ENCODE data around the gene SSR1.
"Not testable (repeated sequence)": the region's sequence is repeated elsewhere in the genome, so short reads cannot be mapped to it uniquely, and the experiment has no call there.

SSR1 gene

DNA sequence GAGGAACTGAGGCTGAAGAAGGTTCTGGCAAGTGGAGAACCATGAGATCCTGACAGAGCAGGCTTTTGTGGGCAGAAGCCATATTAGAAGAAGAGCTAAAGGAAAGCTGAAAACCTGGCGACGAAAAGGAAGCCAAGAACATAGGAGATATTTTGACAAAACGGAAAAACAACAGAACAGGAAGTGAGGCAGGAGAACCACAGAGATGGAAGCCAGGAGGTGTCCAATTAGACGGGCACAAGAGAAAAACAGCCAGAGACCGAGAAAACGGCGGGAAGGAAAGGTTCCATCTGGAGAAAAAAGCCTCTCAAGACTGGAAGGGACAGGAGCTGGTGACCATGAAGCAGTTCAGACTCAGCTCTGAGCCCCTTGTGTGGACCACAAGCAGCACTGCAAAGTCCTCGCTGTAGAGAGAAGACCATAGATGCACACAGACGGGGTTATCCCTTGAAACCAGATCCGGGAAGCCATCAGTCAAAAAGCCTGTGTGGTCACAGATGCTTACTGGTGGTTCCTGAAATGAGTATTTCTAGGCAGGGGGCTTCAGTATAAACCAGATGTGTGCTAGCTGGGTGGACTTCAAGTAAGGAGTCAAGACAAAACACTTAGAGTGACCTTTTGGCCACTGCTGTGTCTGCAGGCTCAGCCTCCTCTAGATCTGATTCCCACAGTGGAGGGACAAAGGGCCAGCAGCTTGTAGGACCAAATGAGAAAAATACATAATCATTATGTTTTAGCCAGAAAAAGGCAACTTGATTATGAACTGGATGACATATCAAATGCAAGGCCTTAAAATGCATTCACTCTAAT is 30.7 kb downstream of the SSR1 start:
- no peak for DNase-seq (ENCODE audit: low read depth in 2 of 2)

DNA sequence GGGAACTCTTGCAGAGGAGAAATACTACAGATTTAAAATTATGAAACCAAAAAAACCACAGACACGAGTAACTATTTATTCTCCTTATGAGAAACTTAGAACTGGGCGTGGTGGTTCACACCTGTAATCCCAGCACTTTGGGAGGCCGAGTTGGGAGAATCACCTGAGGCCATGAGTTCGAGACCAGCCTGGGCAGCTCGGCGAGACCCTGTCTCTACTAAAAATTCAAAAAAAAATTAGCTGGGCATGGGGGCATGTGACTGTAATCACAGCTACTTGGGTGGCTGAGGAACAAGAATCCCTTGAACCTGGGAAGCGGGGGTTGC is 36.8 kb downstream of the SSR1 start:
- no peak for DNase-seq (ENCODE audit: low read depth in 2 of 2)

GRCh38 chr6:7274525-7274924 is 38.5 kb downstream of the SSR1 start:
- DNase-seq (ENCODE audit: low read depth in 2 of 2): not testable (repeated sequence)

DNA sequence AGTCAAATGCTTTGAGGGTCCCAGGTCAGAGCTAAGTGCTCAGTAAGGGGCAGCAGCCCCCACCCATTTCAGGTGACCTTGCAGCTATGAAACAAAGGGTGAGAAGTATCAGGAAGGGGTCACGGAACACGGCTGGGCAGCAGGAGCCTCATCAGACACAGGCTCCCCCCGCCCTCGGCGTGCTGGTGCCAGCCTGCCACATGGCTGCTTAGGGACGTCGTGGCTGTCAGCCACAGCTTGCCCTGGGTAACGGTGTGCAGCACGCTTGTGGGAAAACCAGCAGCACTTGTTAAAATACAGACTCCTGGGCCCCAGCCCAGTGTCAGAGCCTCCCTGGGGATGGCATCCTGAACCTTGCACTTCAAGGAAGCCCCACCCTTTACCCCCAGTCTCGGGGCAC is 39.3 kb downstream of the SSR1 start:
- no peak for DNase-seq (ENCODE audit: low read depth in 2 of 2)

GRCh38 chr6:7271205-7271534 is 41.8 kb downstream of the SSR1 start:
- no peak for DNase-seq (ENCODE audit: low read depth in 2 of 2)

DNA sequence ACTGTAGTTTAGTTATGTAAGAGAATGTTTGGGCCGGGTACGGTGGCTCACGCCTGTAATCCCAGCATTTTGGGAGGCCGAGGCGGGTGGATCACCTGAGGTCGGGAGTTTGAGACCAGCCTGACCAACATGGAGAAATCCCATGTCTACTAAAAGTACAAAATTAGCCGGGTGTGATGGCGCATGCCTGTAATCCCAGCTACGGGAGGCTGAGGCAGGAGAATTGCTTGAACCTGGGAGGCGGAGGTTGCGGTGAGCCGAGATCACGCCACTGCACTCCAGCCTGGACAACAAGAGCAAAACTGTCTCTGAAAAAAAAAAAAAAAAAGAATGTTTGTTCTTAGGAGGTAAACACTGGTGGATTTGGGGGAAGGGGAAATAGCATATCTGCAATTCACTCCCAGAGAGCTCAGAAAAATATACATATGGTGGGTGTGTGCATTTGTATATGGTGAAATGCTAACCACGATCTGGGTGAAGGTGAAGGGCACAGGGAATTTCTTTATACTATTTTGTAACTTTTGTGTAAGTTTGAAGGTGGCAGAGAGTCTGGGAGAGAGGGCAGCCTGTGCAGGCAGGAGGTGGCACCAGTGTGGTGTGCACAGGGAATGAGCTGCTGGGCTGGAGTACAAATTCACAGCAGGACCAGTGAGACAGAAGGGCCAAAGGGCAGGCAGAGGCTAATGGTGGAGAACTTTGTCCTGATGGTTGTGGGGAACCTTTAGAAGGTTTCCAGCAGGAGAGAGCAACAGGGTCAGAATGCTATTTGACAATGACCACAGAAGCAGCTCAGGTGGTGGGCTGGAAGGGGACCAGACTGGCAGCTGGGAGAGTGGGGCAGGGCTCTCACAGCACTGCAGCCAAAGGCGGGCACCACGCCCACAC is 42.4 kb downstream of the SSR1 start:
- DNase-seq (ENCODE audit: low read depth in 2 of 2): no peak

GRCh38 chr6:7269816-7270215 is 43.2 kb downstream of the SSR1 start:
- no peak for DNase-seq (ENCODE audit: low read depth in 2 of 2)

- no peak for DNase-seq (ENCODE audit: low read depth in 2 of 2)
Observed at GRCh38 chr6:7268816-7269555, 44.0 kb downstream of the SSR1 start.

DNA sequence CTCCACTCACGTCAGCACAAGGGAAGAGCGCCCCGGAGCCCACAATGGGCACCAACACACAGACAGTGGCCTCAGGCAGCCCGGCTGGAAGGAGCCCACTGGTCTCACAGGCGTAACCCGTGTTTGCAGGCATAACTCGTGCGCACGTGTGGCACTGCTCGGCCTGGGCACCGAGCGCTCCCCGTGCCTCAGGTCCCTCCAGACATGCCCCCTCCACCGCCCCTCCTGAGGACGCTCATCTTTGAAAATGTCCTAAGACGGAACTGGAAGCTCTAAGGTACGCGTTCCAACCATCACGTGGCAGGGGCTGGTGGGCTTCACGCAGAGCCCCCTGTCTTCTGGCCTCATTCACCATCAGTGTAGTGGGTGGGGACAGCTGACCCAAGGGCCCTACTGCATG is 44.6 kb downstream of the SSR1 start:
- no peak for DNase-seq (ENCODE audit: low read depth in 2 of 2)

DNA sequence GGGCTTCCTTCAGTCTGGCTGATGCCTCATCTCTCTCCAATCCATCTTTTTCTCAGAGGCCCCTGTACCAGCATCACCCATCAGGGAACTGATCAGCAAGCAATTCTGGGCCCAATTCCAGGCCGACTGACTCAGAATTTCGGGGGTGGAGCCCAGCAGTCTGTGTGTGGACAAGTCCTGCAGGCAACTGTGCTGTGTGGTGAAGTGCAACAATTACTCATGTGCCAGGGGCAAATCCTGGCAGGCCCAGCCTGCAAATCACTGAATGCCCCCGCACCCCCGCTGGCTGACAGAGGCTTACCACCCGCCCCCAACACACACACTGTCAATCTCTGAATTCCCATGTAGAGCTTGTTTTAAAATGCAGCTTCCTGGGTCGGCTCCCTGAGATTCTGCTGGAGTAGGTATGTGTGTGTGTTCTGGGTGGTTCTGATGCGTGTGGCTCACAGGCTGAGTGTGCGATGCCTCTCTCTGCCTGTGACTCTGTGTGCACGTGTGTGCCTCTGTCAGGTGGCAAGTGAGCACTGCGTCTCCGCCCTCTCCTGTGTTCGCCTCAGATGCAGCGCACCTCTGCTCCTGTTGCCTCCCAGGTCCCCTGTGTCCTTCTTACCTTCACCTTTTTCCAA is 45.4 kb downstream of the SSR1 start:
- DNase-seq (ENCODE audit: low read depth in 2 of 2): no peak

DNA sequence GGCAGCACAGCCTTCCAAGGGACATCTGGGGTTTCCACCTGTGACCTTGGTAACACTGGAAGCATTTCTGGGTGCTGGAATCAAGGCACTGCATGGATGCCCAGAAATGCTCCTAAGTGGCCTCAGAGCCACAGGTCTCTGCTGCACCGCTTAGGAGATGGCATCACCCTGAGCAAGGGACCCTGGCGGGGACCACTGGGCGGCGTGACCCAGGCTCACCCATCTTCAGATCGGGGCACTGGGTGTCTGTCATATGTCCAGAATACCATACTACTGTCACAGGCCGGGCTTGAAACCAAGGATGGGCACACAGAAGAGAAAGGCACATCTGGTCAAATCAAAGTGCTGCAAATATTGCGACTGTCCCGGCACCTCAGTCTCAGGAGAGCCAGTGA is 45.9 kb downstream of the SSR1 start:
- no peak for DNase-seq (ENCODE audit: low read depth in 2 of 2)

DNA sequence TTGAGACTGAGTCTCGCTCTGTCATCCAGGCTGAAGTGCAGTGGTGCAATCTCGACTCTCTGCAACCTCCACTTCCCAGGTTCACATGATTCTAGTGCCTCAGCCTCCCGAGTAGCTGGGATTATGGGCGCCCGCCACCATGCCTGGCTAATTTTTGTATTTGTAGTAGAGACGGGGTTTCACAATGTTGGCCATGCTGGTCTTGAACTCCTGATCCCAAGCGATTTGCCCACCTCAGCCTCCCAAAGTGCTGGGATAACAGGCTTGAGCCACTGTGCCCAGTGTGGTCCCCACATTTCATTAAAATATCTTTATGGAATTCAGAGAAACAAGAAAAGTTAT is 47.6 kb downstream of the SSR1 start:
- DNase-seq (ENCODE audit: low read depth in 2 of 2): not testable (repeated sequence)

DNA sequence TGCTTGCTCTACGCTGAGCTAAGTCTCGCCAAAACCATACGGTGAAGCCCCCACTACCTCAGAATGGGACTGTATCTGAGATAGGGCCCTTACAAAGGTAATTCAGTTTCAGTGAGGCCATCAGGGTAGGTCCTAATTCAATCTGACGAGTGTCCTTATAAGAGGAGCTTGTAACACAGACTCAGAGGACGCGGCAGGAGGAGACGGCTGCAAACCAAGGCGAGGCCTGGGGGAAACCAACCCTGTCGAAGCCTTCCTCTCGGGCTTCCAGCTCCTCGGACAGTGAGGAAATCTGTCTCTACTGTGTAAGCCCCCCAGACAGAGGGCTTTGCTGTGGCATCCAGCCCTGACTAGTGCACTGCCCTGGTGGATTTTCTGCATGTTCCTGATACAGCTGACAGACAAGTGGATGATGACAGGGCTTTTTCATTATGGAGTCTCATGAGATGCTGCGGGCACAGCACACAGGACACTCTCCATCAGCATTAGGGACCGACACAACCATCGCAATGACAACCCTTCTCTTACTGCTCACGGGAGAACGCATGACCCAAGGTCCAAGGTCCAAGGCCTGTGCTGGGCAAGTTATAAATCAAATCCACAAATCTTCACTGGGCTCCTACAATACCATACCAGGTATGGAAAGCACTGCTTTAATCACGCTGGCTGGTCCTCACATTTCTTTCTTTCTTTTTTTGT is 48.2 kb downstream of the SSR1 start:
- DNase-seq (ENCODE audit: low read depth in 2 of 2): no peak

DNA sequence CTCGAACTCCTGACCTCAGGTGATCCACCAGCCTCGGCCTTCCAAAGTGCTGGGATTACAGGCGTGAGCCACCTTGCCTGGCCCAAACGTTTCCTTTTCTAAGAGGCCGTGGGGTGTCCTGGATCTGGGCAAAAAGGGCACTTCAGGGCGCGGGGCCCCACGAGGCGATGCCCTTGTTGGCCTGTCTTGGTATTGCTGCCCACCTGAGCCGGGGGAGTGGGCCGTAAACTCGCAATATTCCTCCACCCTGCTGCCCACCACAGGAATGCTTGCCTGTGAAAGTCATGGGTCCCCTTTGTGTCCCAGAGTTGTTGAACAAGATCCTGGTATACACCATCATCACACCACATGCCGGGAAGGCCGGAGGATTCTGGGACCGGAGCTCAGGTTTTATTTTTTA is 49.0 kb downstream of the SSR1 start:
- DNase-seq (ENCODE audit: low read depth in 2 of 2): no peak

DNA sequence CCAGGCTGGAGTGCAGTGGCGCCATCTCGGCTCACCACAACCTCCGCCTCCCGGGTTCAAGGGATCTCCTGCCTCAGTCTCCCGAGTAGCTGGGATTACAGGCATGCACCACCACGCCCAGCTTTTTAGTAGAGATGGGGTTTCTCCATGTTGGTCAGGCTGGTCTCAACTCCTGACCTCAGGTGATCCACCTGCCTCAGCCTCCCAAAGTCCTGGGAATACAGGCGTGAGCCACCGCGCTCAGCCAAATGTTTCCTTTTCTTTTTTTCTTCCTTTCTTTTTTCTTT is 49.5 kb downstream of the SSR1 start:
- not testable (repeated sequence) for DNase-seq (ENCODE audit: low read depth in 2 of 2)

DNA sequence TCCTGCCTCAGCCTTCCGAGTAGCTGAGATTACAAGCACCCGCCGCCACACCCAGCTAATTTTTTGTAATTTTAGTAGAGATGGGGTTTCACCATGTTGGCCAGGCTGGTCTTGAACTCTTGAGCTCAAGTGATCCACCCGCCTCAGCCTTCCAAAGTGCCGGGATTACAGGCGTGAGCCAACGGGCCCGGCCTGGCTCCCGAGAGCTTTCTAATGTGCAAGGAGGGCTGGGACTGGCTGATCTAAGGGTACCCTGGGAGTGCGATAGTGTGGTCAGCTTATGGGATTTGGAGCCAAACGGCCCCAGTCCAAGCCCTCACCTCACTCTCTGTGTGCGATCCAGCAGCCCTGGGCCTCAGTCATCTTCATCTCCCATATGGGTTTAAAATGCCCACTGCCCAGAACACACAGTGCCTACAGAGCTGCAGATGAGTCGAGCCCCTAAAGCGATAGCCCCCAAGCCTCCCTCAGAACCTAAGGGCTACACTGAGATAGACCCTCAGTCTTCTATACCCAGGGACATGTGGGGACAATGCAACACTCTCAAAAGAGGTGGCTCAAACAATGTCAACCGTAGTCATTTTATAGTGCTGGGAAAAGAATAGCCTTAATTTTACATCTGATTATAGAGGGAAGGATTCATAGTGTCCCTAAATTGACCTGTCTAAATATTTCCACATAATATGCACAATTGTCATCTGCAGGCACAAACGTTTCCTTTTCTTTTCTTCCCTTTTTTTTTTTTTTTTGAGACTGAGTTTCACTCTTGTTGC is 50.1 kb downstream of the SSR1 start:
- no peak for DNase-seq (ENCODE audit: low read depth in 2 of 2)

DNA sequence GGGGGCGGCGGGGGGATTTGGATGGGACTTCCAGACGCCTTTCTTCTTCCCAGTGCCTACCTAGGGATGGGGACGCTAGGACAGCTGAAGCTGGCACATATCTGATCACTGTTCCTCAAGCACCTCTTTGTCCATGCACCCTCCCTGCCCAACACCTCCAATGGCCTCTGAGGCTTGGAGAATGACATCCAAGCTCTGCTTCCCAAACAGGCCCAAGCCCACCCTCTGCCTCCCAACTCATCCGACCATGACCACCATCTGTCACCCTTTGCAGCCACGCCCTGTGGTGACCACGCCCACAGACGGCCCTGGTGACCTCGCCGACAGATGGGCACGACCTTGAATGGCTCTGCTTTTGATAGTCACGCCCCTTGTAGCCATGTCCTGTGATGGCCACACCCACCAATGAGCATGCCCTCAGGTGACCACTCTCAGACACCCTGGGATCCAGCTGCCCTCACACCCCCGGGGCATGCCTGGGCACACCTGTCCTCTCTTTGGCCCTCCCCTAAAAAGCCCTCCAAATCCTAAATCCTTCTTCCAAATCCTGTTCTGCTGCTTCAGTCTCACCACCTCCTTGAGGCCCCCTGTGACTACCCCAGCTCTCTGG is 51.0 kb downstream of the SSR1 start:
- DNase-seq (ENCODE audit: low read depth in 2 of 2): no peak

DNA sequence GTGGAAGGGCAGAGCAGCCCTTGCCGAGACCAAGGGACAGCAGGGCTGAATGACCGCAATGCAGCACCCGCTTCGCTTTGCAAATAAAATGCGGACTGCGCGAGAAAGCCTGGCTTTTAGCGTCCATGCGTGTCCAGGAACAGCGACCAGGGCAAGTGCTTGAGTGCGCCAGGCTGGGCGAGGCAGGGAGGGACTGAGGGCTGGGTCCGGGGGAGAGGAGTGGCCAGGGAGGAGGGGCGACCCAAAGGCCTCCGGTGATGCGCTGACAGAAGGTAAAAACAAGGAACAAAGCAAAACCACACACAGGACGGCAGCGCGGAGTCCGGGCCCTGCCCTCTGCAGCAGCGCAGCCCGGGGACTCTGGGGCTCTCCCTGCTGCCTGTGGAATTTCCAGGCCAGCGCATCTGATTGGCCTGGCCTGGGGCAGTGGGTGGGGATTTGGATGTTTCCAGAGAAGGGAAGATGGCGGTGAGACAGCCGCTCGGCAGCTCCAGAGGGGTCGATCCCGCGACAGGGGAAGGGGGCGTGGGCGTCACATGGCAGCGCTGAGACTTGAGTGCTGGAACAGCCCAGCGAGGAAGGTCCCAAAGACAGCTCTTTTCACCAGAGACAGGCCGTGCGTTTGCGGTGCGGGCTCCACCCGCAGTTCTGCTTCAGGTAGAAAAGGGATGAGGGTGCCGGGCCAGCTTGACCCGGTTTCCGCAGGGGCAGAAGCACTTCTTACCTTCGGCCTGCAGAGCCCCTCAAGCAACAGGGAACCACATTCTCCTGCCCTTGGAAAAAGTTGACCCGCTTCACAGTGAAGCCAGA is 51.8 kb downstream of the SSR1 start:
- DNase-seq (ENCODE audit: low read depth in 2 of 2): peak; percentile 25 to 34

DNA sequence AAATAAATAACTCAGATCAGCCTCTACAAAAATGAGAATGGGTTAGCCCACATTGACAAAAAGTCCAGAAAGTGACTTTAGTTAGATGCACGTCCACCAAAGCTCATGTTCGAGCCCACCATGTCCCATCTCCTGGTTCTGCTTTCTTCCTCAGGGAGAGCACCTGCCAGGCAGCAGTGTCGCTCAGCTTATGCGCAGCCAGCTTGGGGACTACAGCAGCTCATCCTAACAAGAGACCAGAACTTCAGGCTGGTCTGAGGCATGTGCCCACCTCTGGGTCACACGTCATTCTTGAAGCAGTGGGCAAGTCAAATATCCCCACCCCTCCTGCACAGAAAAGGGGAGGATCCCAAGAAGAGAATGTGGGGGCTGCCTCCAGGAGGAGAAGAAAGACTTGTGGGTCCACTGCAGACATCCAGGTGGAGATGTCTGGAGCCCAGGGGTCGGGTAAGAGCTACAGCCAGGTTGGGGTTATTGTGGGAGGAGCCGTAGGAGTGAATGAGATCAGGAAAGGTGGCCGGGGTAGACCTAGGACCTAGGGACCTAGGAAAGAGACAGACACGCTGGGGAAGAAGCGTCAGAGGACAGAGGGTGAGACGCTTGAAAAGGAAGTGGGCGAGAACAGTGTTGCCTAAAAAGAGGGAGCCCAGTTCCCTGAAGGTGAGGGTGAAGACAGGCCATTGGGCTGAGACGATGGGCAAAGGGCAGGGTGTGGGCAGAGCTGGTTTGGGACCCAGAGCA is 52.5 kb downstream of the SSR1 start:
- no peak for DNase-seq (ENCODE audit: low read depth in 2 of 2)
